Kidney (tissue), 14 donors: ENCODE measurements around the gene LRRK1. TPM values are rescaled to one million over a fixed set of nuclear protein-coding genes. Genes with fewer than 3 reads are reported as not detected.

Source experiments
- DNase-seq, 5 donors: peaks; one replicate each; pipeline ENCODE4 v3.0.0-alpha.2; 2013 to 2020
- FAIRE-seq: peaks from 2 replicates; lab custom pipeline; 2012; peaks lifted over from hg19 to GRCh38; lab: Jason Lieb, UNC
- H3K27ac ChIP-seq, 2 donors: one replicate each; pipeline ENCODE4 v1.7.0; 2013; ENCODE audit warnings: low read depth in 2 of 2, low read length in 2 of 2, inconsistent platforms in 1 of 2
- H3K27me3 ChIP-seq: one replicate; pipeline ENCODE4 v1.7.1; 2013; ENCODE audit warnings: low read length, inconsistent platforms; ENCODE audit not compliant: control insufficient read depth, insufficient read depth
- H3K36me3 ChIP-seq, 3 donors: one replicate each; pipeline versions ENCODE4 v1.7.0 to v1.7.1; 2013; ENCODE audit warnings: low read length in 3 of 3, control low read depth in 1 of 3, inconsistent platforms in 1 of 3; ENCODE audit not compliant: insufficient read depth in 3 of 3, control insufficient read depth in 2 of 3
- H3K4me1 ChIP-seq, 3 donors: one replicate each; pipeline versions ENCODE4 v1.7.0 to v1.7.1; 2013; ENCODE audit warnings: low read length in 3 of 3, inconsistent platforms in 1 of 3, low read depth in 1 of 3; ENCODE audit not compliant: control insufficient read depth in 2 of 3, insufficient read depth in 2 of 3
- H3K4me3 ChIP-seq, 3 donors: one replicate each; pipeline versions ENCODE4 v1.7.0 to v1.8.1; 2013; ENCODE audit warnings: low read length in 3 of 3, control low read depth in 1 of 3, inconsistent platforms in 1 of 3
- H3K9ac ChIP-seq, 3 donors: one replicate each; pipeline versions ENCODE4 v1.7.0 to v1.7.1; 2013; ENCODE audit warnings: low read length in 3 of 3, control low read depth in 1 of 3, inconsistent platforms in 1 of 3
- H3K9me3 ChIP-seq, 3 donors: one replicate each; pipeline versions ENCODE4 v1.7.0 to v1.7.1; 2013; ENCODE audit warnings: low read length in 3 of 3, control low read depth in 1 of 3, inconsistent platforms in 1 of 3; ENCODE audit not compliant: control insufficient read depth in 2 of 3, insufficient read depth in 1 of 3
- intact Hi-C: fragments of 100-400 bp; cut with DNase I; formaldehyde crosslinking; loops from one replicate; pipeline ENCODE4 v1.11.1; 2022
- polyA plus RNA-seq: library from polyadenylated mRNA; stranded (reverse); fragments of 350-450 nt; fragmentation: Illumina TruSeq; extraction: RNeasy Lipid Tissue Mini Kit (QIAGEN cat#74804); gene quantifications from one replicate; pipeline ENCODE4 v1.2.3, GENCODE V29; 2014; ENCODE audit warnings: low read depth, low replicate concordance; ENCODE audit not compliant: insufficient read depth
- total RNA-seq: library from RNA; stranded (reverse); fragmentation: NEBNext Ultra II Directional; extraction: Animal tissue kit (Norgen Biotek cat#: 25700); gene quantifications from one replicate; pipeline ENCODE4 v1.2.1, GENCODE V29; 2021
- TF ChIP-seq, protein P1 (sequence below): IDR thresholded peaks from 3 replicates; pipeline ENCODE4 v1.5.1; 2012; ENCODE audit warnings: mild to moderate bottlenecking, moderate library complexity, borderline replicate concordance; ENCODE audit not compliant: insufficient read depth; ENCODE audit errors: extremely low read depth
- donor health status: control.
- donor health status: control.
- donor health status: control.
- donor health status: control.
- donor health status: control.
- donor health status: DM: yes; HTN: yes; CAD: no.
- donor health status: Normal renal cell carcinoma (clear cell type).

LRRK1 gene
- total and polyA plus RNA-seq, 2 donors from 2014 or later: 1.1 to 24.9 TPM

DNA sequence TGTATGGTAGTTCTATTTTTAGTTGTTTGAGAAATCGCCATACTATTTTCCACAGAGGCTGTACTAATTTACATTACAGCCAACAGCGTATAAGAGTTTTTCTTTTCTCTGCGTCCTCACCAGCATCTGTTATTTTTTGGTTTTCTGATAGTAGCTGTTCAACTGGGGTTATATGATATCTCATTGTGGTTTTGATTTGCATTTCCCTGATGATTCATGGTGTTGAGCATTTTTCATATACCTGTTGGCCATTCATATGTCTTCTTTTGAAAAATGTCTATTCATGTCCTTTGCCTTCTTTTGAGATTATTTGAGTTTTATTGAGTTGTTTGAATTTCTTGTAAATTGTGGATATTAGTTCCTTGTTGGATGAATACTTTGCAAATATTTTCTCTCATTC, 114.6 kb downstream of the LRRK1 start:
- TF ChIP-seq, protein P1, sequence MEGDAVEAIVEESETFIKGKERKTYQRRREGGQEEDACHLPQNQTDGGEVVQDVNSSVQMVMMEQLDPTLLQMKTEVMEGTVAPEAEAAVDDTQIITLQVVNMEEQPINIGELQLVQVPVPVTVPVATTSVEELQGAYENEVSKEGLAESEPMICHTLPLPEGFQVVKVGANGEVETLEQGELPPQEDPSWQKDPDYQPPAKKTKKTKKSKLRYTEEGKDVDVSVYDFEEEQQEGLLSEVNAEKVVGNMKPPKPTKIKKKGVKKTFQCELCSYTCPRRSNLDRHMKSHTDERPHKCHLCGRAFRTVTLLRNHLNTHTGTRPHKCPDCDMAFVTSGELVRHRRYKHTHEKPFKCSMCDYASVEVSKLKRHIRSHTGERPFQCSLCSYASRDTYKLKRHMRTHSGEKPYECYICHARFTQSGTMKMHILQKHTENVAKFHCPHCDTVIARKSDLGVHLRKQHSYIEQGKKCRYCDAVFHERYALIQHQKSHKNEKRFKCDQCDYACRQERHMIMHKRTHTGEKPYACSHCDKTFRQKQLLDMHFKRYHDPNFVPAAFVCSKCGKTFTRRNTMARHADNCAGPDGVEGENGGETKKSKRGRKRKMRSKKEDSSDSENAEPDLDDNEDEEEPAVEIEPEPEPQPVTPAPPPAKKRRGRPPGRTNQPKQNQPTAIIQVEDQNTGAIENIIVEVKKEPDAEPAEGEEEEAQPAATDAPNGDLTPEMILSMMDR: no peak
- Histone ChIP-seq H3K4me1 (no peaks in the 10 kb centered on the region), H3K27me3 (no peaks in the 10 kb centered on the region), H3K9me3 (peaks cover 0 to 7% (median 0%) of the 10 kb centered on the region in 3 donors), H3K36me3 (no peaks in the 10 kb centered on the region), H3K9ac (no peak overlapping the region), H3K4me3 (no peak overlapping the region), H3K27ac (no peak overlapping the region)
- no peak for DNase-seq
- intact Hi-C loops: no loop called here
- FAIRE-seq: no peak

DNA sequence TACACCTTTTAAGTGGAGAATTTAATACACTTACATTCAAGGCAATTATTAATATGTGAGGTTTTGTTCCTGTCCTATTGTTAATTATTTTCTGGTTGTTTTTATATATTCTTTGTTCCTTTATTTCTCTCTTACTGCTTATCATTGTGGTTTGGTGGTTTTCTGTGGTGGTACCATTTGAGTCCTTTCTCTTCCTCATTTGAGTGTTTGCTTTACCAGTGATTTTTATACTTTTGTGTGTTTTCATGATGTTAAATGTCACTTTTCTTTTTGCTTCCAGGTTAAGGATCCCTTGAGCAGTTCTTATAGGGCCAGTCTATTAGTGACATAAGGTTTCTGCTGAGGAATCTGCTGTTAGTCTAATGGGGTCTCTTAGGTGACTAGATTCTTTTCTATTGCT, 116.5 kb downstream of the LRRK1 start:
- Histone ChIP-seq H3K9me3 (peaks cover 0 to 7% (median 0%) of the 10 kb centered on the region in 3 donors), H3K27me3 (no peaks in the 10 kb centered on the region), H3K4me3 (no peak overlapping the region), H3K9ac (no peak overlapping the region), H3K27ac (no peak overlapping the region), H3K4me1 (no peaks in the 10 kb centered on the region), H3K36me3 (no peaks in the 10 kb centered on the region)
- TF ChIP-seq, protein P1: no peak
- FAIRE-seq (no peak), DNase-seq (no peak)
- intact Hi-C loops: no loop called here

DNA sequence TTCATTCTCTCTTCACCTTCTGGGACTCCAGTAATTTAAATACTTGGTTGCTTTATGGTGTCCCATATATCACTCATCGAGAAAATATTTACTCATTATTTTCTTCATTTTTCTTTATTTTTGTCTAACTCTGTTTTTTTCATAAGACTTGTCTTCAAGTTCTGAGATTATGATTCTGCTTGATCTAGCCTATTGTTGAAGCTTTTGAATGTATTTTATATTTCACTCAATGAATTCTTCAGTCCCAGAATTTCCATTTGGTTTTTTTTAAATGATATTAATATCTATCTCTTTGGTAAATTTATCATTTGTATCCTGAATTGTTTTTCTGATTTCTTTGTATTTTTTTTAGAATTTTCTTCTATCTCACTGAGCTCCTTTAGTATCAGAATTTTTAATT, 117.0 kb downstream of the LRRK1 start:
- intact Hi-C loops: no loop called here
- no peak overlapping the region for H3K27ac ChIP-seq
- no peaks in the 10 kb centered on the region for H3K4me1 ChIP-seq
- FAIRE-seq: no peak
- peaks cover 0 to 7% (median 0%) of the 10 kb centered on the region in 3 donors for H3K9me3 ChIP-seq
- no peaks in the 10 kb centered on the region for H3K27me3 ChIP-seq
- no peak for DNase-seq
- no peak overlapping the region for H3K9ac ChIP-seq
- H3K4me3 ChIP-seq: no peak overlapping the region
- TF ChIP-seq, protein P1: no peak
- no peaks in the 10 kb centered on the region for H3K36me3 ChIP-seq
